ENCODE results near the gene ZBTB18.

The ZBTB18 gene

GRCh38 chr1:244092293-244092963 lies 41.3 kb downstream of the ZBTB18 start:
- FAIRE-seq, result no peak

DNA sequence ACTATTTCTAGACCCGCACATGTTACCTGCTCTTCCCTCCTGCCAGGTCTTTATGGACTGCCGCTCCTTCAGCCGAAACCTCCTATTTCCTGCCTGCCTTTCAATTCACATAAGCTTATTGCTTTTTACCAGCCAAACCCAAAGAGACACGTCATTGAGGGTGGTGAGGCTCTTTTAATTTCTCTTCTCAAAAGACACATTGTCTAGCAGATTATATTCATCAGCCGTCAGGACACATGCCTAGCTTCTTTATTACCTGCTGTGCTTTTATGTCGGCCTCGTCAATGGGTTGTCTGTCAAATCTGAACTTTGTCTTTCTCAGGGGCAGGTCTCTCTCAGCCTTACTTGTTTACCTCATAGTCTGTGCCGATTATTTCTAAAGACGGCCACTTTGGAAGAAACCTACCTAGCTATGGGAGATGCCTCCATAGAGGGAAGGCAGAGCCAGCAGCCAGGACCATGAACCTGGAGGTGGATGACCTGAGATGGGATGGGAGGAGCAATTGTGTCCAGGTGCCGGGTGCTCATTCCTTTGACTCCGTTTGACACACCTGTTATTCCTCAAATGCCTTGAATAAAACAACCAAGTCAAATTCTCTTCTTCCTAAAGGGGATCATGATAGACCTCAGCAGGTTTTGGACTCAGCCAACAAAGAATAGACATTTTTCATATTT lies 42.0 kb downstream of the ZBTB18 start:
- no peak for FAIRE-seq

GRCh38 chr1:244094880-244095528 lies 43.9 kb downstream of the ZBTB18 start:
- no peak for FAIRE-seq

DNA sequence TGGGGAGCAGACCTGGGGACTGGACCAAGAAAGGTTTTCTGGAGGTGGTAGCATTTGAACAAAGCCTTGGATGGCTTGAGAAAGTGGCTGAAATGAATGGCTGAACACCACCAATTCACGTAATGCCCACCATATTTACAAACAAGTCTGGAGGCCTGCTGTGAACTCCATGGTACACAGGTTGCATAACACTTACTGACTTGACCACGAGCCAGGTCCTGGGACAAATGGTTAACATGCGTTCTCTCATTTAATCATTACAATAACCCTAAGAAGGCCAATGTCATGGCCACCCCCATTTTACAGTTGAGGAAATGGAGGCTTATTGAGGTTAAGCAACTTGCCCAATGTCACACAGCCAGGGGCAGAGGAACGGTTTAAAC lies 44.4 kb downstream of the ZBTB18 start:
- FAIRE-seq, result no peak

DNA sequence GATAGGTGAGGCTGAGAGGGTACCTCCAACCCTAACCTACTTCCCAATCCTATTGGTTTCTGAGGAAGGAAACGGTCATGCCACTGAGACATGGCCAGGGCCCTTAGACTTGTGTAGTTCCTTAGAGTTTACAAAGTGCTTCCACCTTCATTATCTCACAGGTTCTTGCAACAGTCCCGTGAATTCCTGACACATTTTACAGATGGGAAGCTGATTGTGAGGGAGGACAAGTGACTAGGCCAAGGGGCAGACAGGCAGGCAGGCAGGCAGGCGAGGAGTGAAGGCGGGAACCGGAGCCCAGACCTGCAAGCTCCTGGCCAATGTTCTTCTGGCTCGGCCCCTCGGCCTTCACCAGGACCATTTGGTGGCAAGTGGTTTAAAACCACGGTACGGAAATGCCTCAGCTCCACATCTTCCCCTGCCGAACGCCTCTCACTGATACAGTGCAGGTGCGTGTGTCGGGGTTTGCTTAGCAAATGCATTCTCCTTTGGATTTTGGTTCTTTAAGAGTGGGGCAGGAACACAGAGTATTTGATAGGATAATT lies 45.1 kb downstream of the ZBTB18 start:
- no peak for FAIRE-seq

DNA sequence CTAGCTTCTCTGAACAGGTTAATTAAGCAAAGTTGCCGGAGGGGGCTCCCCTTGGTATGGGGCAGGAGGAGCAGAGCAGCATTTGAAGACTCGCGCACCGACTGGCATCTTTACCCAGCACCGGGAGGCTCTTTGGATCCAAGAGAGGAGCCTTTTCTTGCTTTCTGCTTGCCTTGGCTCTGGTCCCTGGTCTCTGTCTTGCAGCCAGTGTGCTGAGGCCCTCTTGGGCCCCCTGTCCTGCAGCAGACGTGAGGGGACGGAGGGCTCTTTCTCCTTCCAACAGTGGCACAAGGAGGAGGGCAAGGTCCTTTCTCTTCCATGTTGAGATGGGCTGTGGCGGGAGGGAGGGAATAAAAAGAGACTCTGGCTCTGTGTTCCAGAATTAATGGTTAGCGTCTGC lies 45.6 kb downstream of the ZBTB18 start:
- FAIRE-seq, result no peak

- no peak for FAIRE-seq
These were observed 46.7 kb downstream of the ZBTB18 start for GRCh38 chr1:244097523-244098405.

GRCh38 chr1:244099258-244099930 lies 48.3 kb downstream of the ZBTB18 start:
- FAIRE-seq, result no peak

- FAIRE-seq, result no peak
These were observed 49.2 kb downstream of the ZBTB18 start for GRCh38 chr1:244100276-244100675.

DNA sequence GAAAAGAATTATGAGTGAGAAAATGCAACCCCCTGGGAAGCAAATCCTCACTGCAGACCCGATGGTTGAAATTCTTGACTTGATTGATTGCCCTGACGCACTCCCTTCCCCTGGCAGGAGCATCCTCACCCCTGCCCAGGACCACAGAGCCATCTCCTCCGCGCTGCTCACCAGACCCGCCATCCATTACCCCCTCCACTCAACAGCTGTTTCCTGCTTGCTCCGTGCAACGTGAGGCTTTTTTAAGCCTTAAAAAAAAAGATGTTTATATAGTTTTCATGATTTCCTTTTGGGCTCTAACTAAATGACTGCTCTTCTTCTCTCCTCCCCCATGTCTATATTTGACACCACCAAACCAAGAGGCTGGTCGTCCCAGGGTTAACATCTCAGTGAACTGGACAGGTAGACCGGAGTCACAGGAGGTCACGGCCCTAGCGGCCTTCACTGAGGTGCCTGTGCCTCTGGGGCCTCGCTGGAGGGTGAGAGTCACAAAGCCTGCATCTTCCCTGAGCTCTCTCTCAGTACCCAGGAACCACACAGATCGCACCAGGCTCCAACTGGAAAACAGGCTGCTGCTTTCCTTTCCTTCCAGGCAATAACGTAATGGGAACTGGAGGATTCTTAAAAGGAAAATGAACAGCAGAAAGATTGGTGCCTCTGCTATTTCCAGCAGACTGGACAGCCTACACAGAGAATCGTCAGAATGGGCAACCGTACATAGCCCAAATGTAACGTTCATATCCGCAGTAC lies 49.8 kb downstream of the ZBTB18 start:
- no peak for FAIRE-seq

DNA sequence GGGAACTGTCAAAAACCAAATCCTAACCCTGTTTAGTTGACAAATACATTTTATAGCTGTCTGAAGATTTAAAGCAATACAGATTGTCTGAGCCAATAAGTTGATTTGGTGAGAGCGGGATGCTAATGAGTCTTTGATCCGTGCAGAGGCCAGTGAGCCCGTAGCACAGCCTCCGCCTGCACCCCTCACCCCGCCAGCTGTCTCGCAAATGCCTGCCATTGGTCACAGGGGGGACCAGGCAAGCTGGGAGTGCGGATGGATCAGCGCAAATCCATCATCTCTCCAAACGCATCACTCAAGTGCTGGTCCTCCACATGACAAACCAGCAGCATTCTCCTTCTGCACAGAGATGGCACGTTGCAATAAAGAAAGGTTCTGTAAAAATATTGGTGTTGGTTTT lies 51.0 kb downstream of the ZBTB18 start:
- no peak for FAIRE-seq

- FAIRE-seq, result no peak
These were observed 51.4 kb downstream of the ZBTB18 start for GRCh38 chr1:244102468-244102867.

DNA sequence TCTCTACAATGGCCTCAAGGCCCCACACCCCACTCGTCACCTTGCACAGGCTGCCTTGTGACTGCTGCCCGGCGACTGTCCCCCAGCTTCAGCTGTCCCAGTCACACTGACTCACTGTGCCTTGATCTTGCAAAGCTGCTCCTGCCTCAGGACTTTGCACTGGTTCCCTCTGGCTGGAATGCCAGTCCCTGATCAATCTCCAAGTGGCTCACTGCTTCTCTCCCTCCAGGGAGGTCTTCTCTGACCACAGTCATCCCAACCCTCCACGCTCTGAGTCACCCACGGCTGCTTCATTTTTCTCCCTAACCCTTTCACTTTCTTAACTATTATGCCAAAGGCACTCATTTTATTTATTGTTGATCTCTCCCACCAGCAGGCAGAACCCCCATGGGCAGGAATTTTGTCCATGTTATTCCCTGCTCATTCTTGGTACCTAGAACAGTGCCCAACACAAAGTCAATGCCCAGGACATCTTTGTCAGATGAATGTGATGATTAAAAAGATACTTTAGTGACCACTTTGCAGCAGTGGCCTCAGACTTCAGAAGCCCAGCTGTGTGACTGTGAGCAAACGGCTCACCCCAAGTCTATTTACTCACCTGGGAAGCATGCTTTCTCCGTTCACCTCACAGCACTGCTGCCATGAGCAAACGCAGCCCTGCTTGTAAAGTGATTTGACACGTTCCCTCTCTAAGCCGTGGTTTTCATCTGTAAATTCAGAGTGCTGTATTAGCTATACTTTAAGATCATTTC lies 53.4 kb downstream of the ZBTB18 start:
- no peak for FAIRE-seq

DNA sequence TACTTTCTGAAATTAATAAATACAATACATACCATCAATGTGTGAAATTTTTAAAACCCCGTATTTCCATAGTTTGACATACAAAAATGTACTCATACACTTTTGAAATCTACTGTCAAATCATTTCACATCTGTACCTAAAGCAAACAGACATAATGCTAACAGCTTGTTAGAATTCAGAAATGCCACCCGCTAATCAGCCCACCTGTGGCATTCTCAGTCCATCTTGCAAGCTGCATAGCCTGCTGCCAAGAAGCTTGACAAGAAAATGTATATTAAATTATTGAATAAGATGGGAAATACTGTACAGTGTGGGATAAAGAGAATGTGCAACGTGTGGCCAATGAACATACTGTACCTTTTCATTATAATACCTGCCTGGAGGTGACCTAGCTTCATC lies 55.1 kb downstream of the ZBTB18 start:
- no peak for FAIRE-seq
